A549 (cell line): ENCODE data around the gene LCAT. TPM values are rescaled to one million over a fixed set of nuclear protein-coding genes. Genes with fewer than 3 reads are reported as not detected.
A peak's percentile ranks its signal among the peaks of the same experiment; 100 is the strongest.

Source experiments
- BHLHE40 ChIP-seq: IDR thresholded peaks from 2 replicates; pipeline ENCODE4 v1.6.1; 2012; ENCODE audit warnings: low read depth, low read length, inconsistent platforms
- CBX8 ChIP-seq: fragments of 200-600 bp; sonication (generic); IDR thresholded peaks from 2 replicates; pipeline ENCODE4 v1.6.1; 2016
- CEBPB ChIP-seq, 2 experiments: fragments of >200 bp in 1 of 2; sonication (Bioruptor Twin) in 1 of 2; formaldehyde crosslinking in 1 of 2; IDR thresholded peaks; 2 replicates each; pipeline ENCODE4 v1.6.1; 2012 to 2016
- CHD2 ChIP-seq: fragments of 150-350 bp; IDR thresholded peaks from 2 replicates; pipeline ENCODE4 v1.6.1; 2014; ENCODE audit warnings: low read length; ENCODE audit not compliant: partially characterized antibody
- CHD4 ChIP-seq: fragments of 200-600 bp; sonication (generic); IDR thresholded peaks from 2 replicates; pipeline ENCODE4 v1.6.1; 2016; ENCODE audit warnings: antibody characterized with exemption, mild to moderate bottlenecking, borderline replicate concordance
- CTCF ChIP-seq: fragments of >200 bp; sonication (Bioruptor Twin); formaldehyde crosslinking; IDR thresholded peaks from 3 replicates; pipeline ENCODE4 v1.5.1; 2016
- E2F6 ChIP-seq: IDR thresholded peaks from 2 replicates; pipeline ENCODE4 v1.6.1; 2012; ENCODE audit warnings: low read depth, borderline replicate concordance
- EHF ChIP-seq: fragments of 250-450 bp; sonication (Bioruptor Pico); IDR thresholded peaks from 2 replicates; pipeline ENCODE4 v1.5.0; 2020; ENCODE audit warnings: mild to moderate bottlenecking
- EP300 ChIP-seq, 2 experiments: fragments of >200 bp; sonication (Bioruptor Twin); formaldehyde crosslinking; IDR thresholded peaks; 2 replicates in 1 of 2; 3 replicates in 1 of 2; pipeline ENCODE4 v1.6.1; 2016 to 2017
- ESRRA ChIP-seq: fragments of 150-350 bp; IDR thresholded peaks from 2 replicates; pipeline ENCODE4 v1.6.1; 2014; ENCODE audit warnings: mild to moderate bottlenecking, low read length, borderline replicate concordance
- FOSL2 ChIP-seq, 2 experiments: fragments of 450-650 bp in 1 of 2; fragments of >200 bp in 1 of 2; sonication (Bioruptor Twin) in 1 of 2; formaldehyde crosslinking; IDR thresholded peaks; 2 replicates each; pipeline versions ENCODE4 v1.5.0 to v1.6.1; 2016 to 2020; ENCODE audit warnings: mild to moderate bottlenecking in 1 of 2, moderate library complexity in 1 of 2
- HDAC2 ChIP-seq: fragments of 200-600 bp; sonication (generic); IDR thresholded peaks from 2 replicates; pipeline ENCODE4 v1.6.1; 2016
- HEYL ChIP-seq: fragments of 250-450 bp; sonication (Bioruptor Pico); IDR thresholded peaks from 2 replicates; pipeline ENCODE4 v1.8.0; 2021; ENCODE audit warnings: mild to moderate bottlenecking, moderate library complexity
- JUN ChIP-seq, 2 experiments: fragments of >200 bp; sonication (Bioruptor Twin); formaldehyde crosslinking; IDR thresholded peaks; 2 replicates in 1 of 2; 3 replicates in 1 of 2; pipeline ENCODE4 v1.6.1; 2016 to 2017
- KDM5A ChIP-seq: fragments of 200-600 bp; sonication (generic); IDR thresholded peaks from 2 replicates; pipeline ENCODE4 v1.6.1; 2016; ENCODE audit warnings: antibody characterized with exemption, mild to moderate bottlenecking
- MAFK ChIP-seq: fragments of 450-650 bp; IDR thresholded peaks from 2 replicates; pipeline ENCODE4 v1.6.1; 2014; ENCODE audit not compliant: partially characterized antibody
- MAX ChIP-seq: IDR thresholded peaks from 2 replicates; pipeline ENCODE4 v1.6.1; 2012
- MYC ChIP-seq: IDR thresholded peaks from 2 replicates; pipeline ENCODE4 v1.6.1; 2012; ENCODE audit warnings: mild to moderate bottlenecking, inconsistent platforms, low read length, improper control_type of control experiment, borderline replicate concordance
- NFE2L2 ChIP-seq: fragments of 150-350 bp; conservative IDR thresholded peaks from 2 replicates; pipeline ENCODE4 v1.6.1; 2014; ENCODE audit warnings: low read length
- PHF8 ChIP-seq: fragments of 200-600 bp; sonication (generic); IDR thresholded peaks from 2 replicates; pipeline ENCODE4 v1.6.1; 2016; ENCODE audit warnings: low read depth, mild to moderate bottlenecking, antibody characterized with exemption, moderate library complexity, borderline replicate concordance
- POLR2A ChIP-seq: IDR thresholded peaks from 2 replicates; pipeline ENCODE4 v1.6.1; 2012; ENCODE audit warnings: mild to moderate bottlenecking, low read length
- RAD21 ChIP-seq, 2 experiments: fragments of >200 bp in 1 of 2; sonication (Bioruptor Twin) in 1 of 2; formaldehyde crosslinking in 1 of 2; IDR thresholded peaks in 1 of 2; conservative IDR thresholded peaks in 1 of 2; 2 replicates in 1 of 2; 3 replicates in 1 of 2; pipeline ENCODE4 v1.6.1; 2012 to 2018; ENCODE audit warnings: inconsistent platforms in 1 of 2
- RARB ChIP-seq: fragments of 250-450 bp; sonication (Bioruptor Pico); IDR thresholded peaks from 2 replicates; pipeline ENCODE4 v1.8.0; 2021; ENCODE audit warnings: mild to moderate bottlenecking, moderate library complexity
- RCOR1 ChIP-seq: fragments of 150-350 bp; IDR thresholded peaks from 2 replicates; pipeline ENCODE4 v1.6.1; 2014; ENCODE audit warnings: antibody characterized with exemption, low read length, low read depth
- RFX5 ChIP-seq: fragments of 450-650 bp; IDR thresholded peaks from 2 replicates; pipeline ENCODE4 v1.7.1; 2014; ENCODE audit warnings: antibody characterized with exemption, mild to moderate bottlenecking, moderate library complexity
- TFCP2L1 ChIP-seq: fragments of 250-450 bp; sonication (Bioruptor Pico); IDR thresholded peaks from 2 replicates; pipeline ENCODE4 v1.5.0; 2021; ENCODE audit warnings: mild to moderate bottlenecking
- TP53 ChIP-seq: fragments of 250-450 bp; sonication (Bioruptor Pico); IDR thresholded peaks from 2 replicates; pipeline ENCODE4 v1.5.0; 2021; ENCODE audit warnings: mild to moderate bottlenecking, moderate library complexity
- ZC3H11A ChIP-seq: fragments of 450-650 bp; IDR thresholded peaks from 2 replicates; pipeline ENCODE4 v1.6.1; 2014; ENCODE audit warnings: antibody characterized with exemption, mild to moderate bottlenecking
- ZFP36 ChIP-seq: fragments of 450-650 bp; IDR thresholded peaks from 2 replicates; pipeline ENCODE4 v1.6.1; 2014; ENCODE audit warnings: borderline replicate concordance; ENCODE audit not compliant: partially characterized antibody
- ZNF302 ChIP-seq: fragments of 250-450 bp; sonication (Bioruptor Pico); IDR thresholded peaks from 2 replicates; pipeline ENCODE4 v1.9.0; 2021; ENCODE audit warnings: inconsistent platforms, mild to moderate bottlenecking, moderate library complexity
- ZSCAN20 ChIP-seq: fragments of 250-450 bp; sonication (Bioruptor Pico); IDR thresholded peaks from 2 replicates; pipeline ENCODE4 v1.8.0; 2022; ENCODE audit warnings: mild to moderate bottlenecking, moderate library complexity
- polyA plus RNA-seq, 4 experiments: library from polyadenylated mRNA; depleted of rRNA in 3 of 4; stranded (reverse); fragments of >200 nt; fragmentation: RNase III in 1 of 4; extraction: RNeasy Plus Mini Kit Qiagen cat#74134 plus additional on column Dnase treatment in 1 of 4; gene quantifications; 2 replicates in 3 of 4; 3 replicates in 1 of 4; pipeline ENCODE4 v1.2.3, GENCODE V29; 2011 to 2017
- TF ChIP-seq, protein P1 (sequence below): fragments of 250-450 bp; sonication (Bioruptor Pico); IDR thresholded peaks from 2 replicates; pipeline ENCODE4 v1.5.0; 2020; ENCODE audit warnings: low read depth, mild to moderate bottlenecking, moderate library complexity
- TF ChIP-seq, protein P2 (sequence below): IDR thresholded peaks from 2 replicates; pipeline ENCODE4 v1.6.1; 2012
- TF ChIP-seq, protein P3 (sequence below): fragments of >200 bp; sonication (Bioruptor Twin); formaldehyde crosslinking; IDR thresholded peaks from 3 replicates; pipeline ENCODE4 v1.6.1; 2016
- TF ChIP-seq, protein P4 (sequence below): fragments of 150-350 bp; IDR thresholded peaks from 2 replicates; pipeline ENCODE4 v1.6.1; 2014; ENCODE audit warnings: low read depth, mild to moderate bottlenecking, low read length

Gene LCAT
- polyA plus RNA-seq, 2 of the 4 experiments (the other 2 are of a cell fraction), result 1.7 to 8.4 TPM

GRCh38 chr16:67935402-67936123 lies 8.4 kb downstream of the LCAT start (continued):
- TF ChIP-seq BHLHE40 (no peak), ZC3H11A (no peak), EHF (CRISPR knock-in tag) (no peak), RFX5 (no peak), EP300 (IDR thresholded peaks at IDR 0.05) (no peak), MAX (peak; percentile 97), CHD4 (no peak), ZFP36 (no peak), KDM5A (no peak), CTCF (no peak), HDAC2 (no peak), RARB (CRISPR knock-in tag) (no peak), RCOR1 (no peak), JUN (IDR thresholded peaks at IDR 0.05) (peak; percentile 79 to 87), FOSL2 (IDR thresholded peaks at IDR 0.05) (no peak), FOSL2 (CRISPR knock-in tag; IDR thresholded peaks at IDR 0.05) (no peak), CHD2 (no peak), MAFK (no peak), HEYL (no peak), ZNF302 (no peak), CEBPB (IDR thresholded peaks at IDR 0.05) (no peak), NFE2L2 (no peak), ESRRA (0 out of 2 replicates have a peak, but pooled peaks have one; percentile 44), MYC (peak; percentile 77; the same call in 1 of the 2 replicates), E2F6 (peak; percentile 80), TP53 (CRISPR knock-in tag) (no peak), RAD21 (conservative IDR thresholded peaks at IDR 0.05 in 1 of 2, IDR thresholded peaks at IDR 0.05 in 1 of 2) (no peak), CBX8 (no peak), POLR2A (peak; percentile 80), ZSCAN20 (no peak), PHF8 (no peak), TFCP2L1 (CRISPR knock-in tag) (no peak)
- TF ChIP-seq, protein P1, sequence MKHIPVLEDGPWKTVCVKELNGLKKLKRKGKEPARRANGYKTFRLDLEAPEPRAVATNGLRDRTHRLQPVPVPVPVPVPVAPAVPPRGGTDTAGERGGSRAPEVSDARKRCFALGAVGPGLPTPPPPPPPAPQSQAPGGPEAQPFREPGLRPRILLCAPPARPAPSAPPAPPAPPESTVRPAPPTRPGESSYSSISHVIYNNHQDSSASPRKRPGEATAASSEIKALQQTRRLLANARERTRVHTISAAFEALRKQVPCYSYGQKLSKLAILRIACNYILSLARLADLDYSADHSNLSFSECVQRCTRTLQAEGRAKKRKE (CRISPR knock-in tag), result no peak
- TF ChIP-seq, protein P2, sequence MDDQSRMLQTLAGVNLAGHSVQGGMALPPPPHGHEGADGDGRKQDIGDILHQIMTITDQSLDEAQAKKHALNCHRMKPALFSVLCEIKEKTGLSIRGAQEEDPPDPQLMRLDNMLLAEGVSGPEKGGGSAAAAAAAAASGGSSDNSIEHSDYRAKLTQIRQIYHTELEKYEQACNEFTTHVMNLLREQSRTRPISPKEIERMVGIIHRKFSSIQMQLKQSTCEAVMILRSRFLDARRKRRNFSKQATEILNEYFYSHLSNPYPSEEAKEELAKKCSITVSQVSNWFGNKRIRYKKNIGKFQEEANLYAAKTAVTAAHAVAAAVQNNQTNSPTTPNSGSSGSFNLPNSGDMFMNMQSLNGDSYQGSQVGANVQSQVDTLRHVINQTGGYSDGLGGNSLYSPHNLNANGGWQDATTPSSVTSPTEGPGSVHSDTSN, result peak; percentile 59; the same call in 1 of the 2 replicates
- TF ChIP-seq, protein P3, sequence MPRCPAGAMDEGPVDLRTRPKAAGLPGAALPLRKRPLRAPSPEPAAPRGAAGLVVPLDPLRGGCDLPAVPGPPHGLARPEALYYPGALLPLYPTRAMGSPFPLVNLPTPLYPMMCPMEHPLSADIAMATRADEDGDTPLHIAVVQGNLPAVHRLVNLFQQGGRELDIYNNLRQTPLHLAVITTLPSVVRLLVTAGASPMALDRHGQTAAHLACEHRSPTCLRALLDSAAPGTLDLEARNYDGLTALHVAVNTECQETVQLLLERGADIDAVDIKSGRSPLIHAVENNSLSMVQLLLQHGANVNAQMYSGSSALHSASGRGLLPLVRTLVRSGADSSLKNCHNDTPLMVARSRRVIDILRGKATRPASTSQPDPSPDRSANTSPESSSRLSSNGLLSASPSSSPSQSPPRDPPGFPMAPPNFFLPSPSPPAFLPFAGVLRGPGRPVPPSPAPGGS, result peak; percentile 53; the same call in 1 of the 3 replicates
- TF ChIP-seq, protein P4, sequence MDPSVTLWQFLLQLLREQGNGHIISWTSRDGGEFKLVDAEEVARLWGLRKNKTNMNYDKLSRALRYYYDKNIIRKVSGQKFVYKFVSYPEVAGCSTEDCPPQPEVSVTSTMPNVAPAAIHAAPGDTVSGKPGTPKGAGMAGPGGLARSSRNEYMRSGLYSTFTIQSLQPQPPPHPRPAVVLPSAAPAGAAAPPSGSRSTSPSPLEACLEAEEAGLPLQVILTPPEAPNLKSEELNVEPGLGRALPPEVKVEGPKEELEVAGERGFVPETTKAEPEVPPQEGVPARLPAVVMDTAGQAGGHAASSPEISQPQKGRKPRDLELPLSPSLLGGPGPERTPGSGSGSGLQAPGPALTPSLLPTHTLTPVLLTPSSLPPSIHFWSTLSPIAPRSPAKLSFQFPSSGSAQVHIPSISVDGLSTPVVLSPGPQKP, result no peak
